Fibroblast of pulmonary artery (primary cell): ENCODE measurements around the gene ZNF616.

Experiments
- DNase-seq: peaks from one replicate; pipeline ENCODE4 v3.0.0-alpha.2; 2010; ENCODE audit warnings: low read depth
- H3K4me3 ChIP-seq: replicated peaks from 2 replicates; pipeline ENCODE4 v1.5.1; 2011; ENCODE audit warnings: low read depth, mild to moderate bottlenecking, control low read depth, low read length, moderate library complexity
- CTCF ChIP-seq: IDR thresholded peaks from 2 replicates; pipeline ENCODE4 v1.5.1; 2011; ENCODE audit warnings: mild to moderate bottlenecking, control low read depth, low read length, inconsistent platforms; ENCODE audit errors: missing control alignments

The ZNF616 gene

GRCh38 chr19:52170863-52171320 lies 31.2 kb upstream of the ZNF616 start:
- DNase-seq, result no peak
- H3K4me3 ChIP-seq, result peak overlapping the region; percentile 98
- TF ChIP-seq CTCF, result no peak

GRCh38 chr19:52170304-52170703 lies 30.6 kb upstream of the ZNF616 start:
- H3K4me3 ChIP-seq, result peak overlapping the region; percentile 98
- no peak for TF ChIP-seq CTCF
- no peak for DNase-seq

- no peak for DNase-seq
- no peak for TF ChIP-seq CTCF
- H3K4me3 ChIP-seq, result no peak overlapping the region
These were observed 16.0 kb upstream of the ZNF616 start for GRCh38 chr19:52155596-52156359.

- DNase-seq, result no peak
- no peak for TF ChIP-seq CTCF
- no peak overlapping the region for H3K4me3 ChIP-seq
These were observed 8.5 kb upstream of the ZNF616 start for GRCh38 chr19:52148256-52148655.

DNA sequence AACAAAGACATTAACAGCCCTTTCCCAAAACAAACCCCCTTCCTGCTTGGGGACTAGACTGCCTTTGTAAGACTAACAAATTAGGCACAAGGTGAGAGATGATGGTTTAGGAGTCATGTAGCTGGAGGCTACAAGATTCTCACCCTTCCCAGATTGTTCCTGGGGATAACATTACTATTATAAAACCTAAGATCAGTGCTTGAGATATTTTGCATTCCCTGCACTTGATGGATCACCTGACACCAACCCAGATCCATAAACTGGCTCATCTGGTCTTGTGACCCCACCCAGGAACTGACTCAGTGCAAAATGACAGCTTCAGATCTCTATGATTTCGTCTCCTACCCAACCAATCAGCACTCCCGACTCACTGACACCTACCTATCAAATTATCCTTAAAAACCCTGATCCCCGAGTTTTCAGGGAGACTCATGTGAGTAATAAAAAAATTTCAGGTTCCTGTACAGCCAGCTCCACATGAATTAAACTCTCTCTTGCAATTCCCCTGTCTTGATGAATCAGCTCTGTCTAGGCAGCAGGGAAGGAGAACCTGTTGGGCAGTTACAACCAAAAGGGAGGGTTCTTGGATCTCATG lies 2.4 kb upstream of the ZNF616 start:
- DNase-seq, result no peak
- no peak for TF ChIP-seq CTCF
- H3K4me3 ChIP-seq, result no peak overlapping the region

DNA sequence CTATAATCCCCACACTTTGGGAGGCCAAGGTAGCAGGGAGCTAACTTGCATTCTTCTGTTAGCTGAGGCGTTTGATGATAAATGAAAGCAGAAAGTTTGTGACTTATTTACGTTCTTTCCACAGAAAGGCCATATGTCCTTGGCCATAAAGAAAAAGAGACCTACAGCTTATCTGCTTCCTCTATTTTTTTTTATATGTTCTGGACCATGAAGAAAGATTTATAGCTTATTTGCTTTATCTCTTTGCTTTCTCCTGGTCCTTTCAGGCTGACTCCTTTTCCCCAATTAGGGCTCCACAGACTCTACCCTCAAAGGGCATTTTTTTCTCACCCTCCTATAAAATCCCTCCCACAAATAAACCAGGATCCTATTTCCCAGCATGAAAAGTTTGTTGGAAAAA lies 1.5 kb upstream of the ZNF616 start:
- no peak overlapping the region for H3K4me3 ChIP-seq
- TF ChIP-seq CTCF, result no peak
- DNase-seq, result no peak
